CD4-positive, alpha-beta T cell treated with Interleukin-15 for 4 hours (primary cell): ENCODE results near the gene ATP8B2.

ENCODE experiments used
- DNase-seq: peaks from one replicate; pipeline ENCODE4 v3.0.0-alpha.2; 2020; ENCODE audit warnings: low spot score

ATP8B2 gene

GRCh38 chr1:154400381-154400801 is 75.1 kb downstream of the ATP8B2 start:
- DNase-seq: no peak
